HG03064 (cell line): ENCODE results near the gene MYRF.

Source experiments
- ATAC-seq: cut with Tn5 transposase; IDR thresholded peaks from one replicate; pipeline ENCODE4 v1.9.1; 2021; ENCODE audit warnings: low read depth; ENCODE audit not compliant: unreplicated experiment

Gene MYRF

GRCh38 chr11:61814247-61814957, 62.0 kb downstream of the MYRF start:
- ATAC-seq: no peak

DNA sequence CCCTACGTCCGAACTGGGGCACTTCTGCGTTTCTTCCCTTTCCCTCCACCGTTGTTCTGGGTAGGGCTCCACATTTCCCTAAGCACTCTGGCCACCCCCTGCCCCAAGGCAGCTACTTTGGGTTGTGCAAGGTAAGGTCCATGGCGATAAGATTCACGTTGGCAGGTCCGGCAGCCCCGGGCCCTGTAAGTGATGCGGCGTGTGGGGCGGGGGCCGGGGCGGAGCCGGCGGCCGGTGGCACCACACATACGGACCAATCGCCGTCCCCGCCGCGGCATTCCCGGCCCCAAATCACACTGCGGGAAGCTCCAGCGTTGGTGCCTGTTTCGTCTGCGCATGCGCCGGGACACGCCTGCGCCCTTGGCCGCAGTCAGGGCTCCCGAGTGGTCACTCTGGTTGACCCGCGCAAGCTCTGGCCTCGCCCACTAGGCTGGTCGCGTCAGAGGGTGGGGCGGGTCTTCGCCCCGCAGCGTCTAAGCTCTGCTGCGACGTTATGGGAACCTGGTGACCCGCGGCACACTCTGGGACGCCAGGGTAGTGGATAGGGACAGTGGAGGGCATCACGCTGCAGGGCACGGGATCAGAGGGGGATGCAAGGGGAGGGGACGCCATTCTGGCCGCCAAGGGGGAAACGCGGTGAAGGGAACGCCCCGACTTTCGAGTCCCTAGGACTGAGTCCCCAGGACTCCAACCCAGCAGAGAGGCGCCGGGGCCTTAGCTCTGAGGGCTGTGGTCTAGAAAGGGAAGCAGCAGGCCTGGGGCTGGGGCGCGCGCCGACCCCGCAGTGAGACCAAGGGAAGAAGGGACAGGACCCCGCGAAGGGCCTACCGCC, 62.7 kb downstream of the MYRF start:
- peak; percentile 50 for ATAC-seq

GRCh38 chr11:61815790-61816735, 63.6 kb downstream of the MYRF start:
- ATAC-seq: peak; percentile 38

- ATAC-seq: peak; percentile 48
Observed at GRCh38 chr11:61816736-61817455, 64.5 kb downstream of the MYRF start, which contains the start of gene FADS1. FADS1 (minus strand) TSS chr11:61817003; CDS start chr11:61816929, 74 bp downstream.

DNA sequence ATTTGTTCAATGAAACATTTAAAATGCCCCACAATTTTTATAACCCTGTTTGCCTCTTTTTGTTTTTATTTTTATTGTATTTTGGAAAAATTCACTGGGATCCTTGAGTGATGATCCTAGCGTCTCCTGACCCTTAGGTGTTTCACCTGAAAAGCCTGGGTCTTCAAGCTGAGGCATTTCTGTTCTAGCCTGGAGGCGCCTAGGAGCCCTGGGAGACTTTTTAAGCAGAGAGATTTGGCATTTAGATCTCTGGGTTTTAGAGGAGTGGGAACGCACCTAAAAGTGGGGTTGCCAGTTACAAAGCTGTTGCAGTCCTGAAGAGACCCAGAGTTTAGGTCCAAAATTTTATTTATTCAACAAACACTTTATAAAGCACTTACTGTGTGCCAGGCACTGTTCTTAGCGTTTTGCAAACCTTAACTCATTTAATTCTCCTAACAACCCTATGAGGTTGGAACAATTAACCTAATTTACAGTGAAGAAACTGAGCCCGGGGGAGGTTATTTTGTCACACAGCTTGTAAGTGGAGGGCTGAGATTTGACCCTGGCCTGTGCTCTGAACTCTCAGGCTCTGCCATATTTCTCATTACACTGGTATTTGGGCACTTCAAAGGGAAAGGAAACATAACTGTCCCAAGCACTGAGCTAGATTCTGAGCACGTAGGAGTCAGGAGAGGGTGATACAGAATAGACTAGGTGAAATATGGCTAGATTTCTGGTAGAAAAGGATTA, 65.2 kb downstream of the MYRF start:
- ATAC-seq: no peak

- no peak for ATAC-seq
Observed at GRCh38 chr11:61820174-61820573, 67.7 kb downstream of the MYRF start.

GRCh38 chr11:61826930-61827570, 74.6 kb downstream of the MYRF start:
- ATAC-seq: no peak

- peak; percentile 59 for ATAC-seq
Observed at GRCh38 chr11:61827571-61828378, 75.3 kb downstream of the MYRF start, which contains the start of gene FADS2. FADS2 (plus strand) TSS chr11:61828300; CDS start chr11:61828391, 91 bp downstream.

GRCh38 chr11:61828379-61828628, 75.9 kb downstream of the MYRF start:
- no peak for ATAC-seq

DNA sequence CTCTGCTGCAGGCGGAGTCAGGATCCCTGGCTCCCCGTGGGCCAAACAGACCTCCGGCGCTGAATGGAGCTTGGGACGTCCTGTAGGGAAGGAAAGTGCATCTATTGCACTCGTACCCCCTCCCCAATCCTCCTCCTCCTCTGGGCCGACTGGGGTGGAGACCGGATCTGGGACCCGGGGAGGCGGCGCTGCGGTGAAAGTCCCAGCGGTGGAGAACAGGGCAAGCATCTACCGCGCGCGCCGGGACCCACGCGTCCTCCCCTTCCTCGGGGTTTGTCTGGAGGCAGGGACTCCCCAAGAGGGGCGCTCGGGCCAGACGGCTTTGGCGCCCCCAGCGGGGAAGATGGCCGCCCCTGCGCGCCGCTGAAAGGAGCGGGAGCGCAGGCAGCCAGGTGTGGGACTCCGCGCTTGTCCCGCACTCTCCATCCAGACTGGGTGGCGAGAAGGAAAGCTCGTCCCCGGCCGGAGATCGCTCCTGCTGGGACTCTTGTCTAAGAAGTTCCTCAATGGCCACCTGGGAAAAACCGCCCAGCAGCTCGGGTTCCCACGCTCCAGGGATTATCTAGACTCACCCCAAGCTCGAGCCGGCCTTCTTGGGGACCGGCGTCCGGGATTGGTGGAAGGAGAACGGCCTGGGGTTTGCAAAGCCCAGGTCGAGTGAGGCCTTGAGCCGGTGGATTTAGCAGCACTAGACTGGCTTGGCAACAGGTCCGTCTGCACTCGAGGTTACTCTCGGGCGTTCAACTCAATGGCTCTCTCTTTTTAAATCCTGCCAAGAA, 76.4 kb downstream of the MYRF start:
- ATAC-seq: no peak

DNA sequence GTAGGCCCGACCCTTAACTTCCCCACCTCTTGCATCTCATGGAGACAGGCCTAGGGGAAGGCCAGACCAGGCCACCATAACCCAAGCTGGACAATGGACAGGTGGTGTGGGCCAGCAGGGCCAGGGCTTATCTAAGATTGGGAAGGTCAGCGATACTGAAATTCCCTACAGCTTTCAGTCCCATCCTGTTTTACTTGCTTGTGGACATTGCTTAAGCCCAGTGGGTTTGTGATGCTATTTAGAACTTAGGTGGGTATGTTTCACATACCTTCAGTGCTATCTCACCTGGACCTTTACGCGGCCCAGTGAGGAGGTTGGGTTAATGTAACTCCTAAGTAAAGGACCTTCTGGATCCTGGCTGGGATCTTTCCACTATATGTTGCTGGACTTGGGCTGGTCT, 77.4 kb downstream of the MYRF start:
- ATAC-seq: no peak

- no peak for ATAC-seq
Observed at GRCh38 chr11:61830237-61831105, 78.0 kb downstream of the MYRF start.

DNA sequence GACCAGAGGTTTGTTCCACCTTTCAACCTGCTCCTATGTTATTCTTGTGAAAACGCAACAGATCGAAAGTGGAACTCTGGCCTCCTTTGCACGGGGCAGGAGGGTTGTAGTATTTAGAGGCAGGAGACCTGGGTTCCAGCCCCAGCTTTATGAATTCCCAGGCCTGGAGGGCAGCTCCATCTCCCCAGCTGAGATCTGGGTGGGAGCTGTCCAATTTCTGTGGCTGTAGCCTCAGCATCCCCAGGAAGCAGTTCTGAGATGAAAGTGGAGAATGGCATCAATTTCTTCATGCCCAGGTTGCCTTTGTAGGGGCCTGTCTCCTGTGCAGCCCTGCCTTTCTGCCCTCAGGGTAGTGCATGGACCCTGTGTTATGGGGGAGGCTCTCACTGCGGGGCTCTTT, 79.8 kb downstream of the MYRF start:
- ATAC-seq: no peak

DNA sequence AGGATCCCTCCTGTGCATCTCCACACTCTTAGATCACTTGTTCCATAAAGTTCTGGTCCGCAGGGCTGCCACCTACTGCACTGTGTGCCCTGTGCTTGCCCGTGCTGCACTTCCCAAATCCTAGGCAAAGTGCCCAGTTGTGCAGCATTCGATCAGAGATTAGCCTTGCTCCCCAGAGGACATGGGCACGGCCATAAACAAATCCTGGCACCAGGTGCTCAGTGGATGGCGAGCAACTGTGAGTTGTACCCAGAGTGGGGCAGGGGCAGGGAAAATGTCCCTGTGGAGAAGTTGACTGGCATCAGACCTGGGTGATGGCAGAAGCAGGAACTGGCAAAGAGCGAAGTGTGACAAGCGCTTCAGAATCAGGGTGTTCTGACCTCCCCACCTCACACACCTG, 80.3 kb downstream of the MYRF start:
- ATAC-seq: no peak

DNA sequence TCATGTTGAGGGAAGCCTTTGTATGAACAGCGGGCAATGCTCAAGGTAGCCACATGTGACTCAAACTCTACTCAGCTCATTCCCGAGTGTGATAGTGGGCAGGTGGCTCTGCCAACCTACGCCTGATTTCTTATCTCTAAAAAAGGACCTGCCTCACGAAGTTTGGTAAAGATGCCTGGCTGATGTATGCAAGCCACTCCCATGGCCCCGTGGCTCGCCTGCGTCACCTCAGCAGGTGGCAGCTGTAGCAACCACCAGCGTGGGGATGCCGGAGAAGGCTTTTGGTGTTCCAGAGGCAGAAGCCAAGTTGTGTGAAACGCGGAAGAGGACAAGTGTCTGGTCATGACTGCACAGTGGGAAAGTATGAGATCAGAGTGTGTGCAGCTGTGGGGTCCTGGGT, 81.0 kb downstream of the MYRF start:
- ATAC-seq: no peak

DNA sequence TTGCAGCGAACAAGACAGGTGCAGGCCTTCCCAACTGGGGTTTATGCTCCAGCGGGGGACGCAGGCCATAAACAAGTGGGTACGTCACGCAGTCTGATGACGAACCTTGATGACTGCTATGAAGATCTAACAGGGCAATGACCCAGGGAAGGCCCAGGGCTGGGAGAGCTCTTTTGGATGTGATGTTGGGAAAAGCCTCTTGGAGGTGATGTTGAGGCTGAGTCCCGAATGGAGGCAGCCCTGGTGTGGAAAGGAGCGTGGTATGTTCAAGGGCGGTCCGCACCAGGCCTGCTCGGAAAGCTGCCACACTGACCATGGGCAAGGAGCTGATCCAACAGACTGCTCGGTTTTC, 81.5 kb downstream of the MYRF start:
- ATAC-seq: no peak
